RWPE2 (cell line): ENCODE measurements around the gene FAM53B.

ENCODE experiments used
- ATAC-seq: fragments of 200-7000 bp; cut with Tn5 transposase; 3 replicates; pipeline ENCODE4 v1.9.1; 2021; ENCODE audit warnings: low read depth
- DNase-seq: peaks from one replicate; pipeline ENCODE4 v3.0.0-alpha.2; 2020; ENCODE audit warnings: low spot score
- H3K27ac ChIP-seq: fragments of 450-650 bp; 2 replicates; pipeline ENCODE4 v1.5.1; 2017; ENCODE audit warnings: mild to moderate bottlenecking; ENCODE audit not compliant: poor library complexity, severe bottlenecking
- H3K27me3 ChIP-seq: fragments of 250-450 bp; sonication (Bioruptor Pico); 2 replicates; pipeline ENCODE4 v1.5.1; 2021; ENCODE audit warnings: mild to moderate bottlenecking, moderate library complexity; ENCODE audit not compliant: insufficient read depth, poor library complexity, severe bottlenecking
- H3K36me3 ChIP-seq: fragments of 250-450 bp; sonication (Bioruptor Pico); 2 replicates; pipeline ENCODE4 v1.5.1; 2020; ENCODE audit warnings: low read depth, mild to moderate bottlenecking, moderate library complexity
- H3K4me1 ChIP-seq: fragments of 250-450 bp; sonication (Bioruptor Pico); 2 replicates; pipeline ENCODE4 v1.5.1; 2021; ENCODE audit warnings: mild to moderate bottlenecking, moderate library complexity; ENCODE audit not compliant: insufficient read depth, poor library complexity, severe bottlenecking
- H3K4me3 ChIP-seq: fragments of 250-450 bp; sonication (Bioruptor Pico); 2 replicates; pipeline ENCODE4 v1.5.1; 2021; ENCODE audit warnings: mild to moderate bottlenecking, moderate library complexity; ENCODE audit not compliant: severe bottlenecking
- H3K9me3 ChIP-seq: fragments of 250-450 bp; sonication (Bioruptor Pico); 2 replicates; pipeline ENCODE4 v1.5.1; 2021; ENCODE audit warnings: mild to moderate bottlenecking, moderate library complexity; ENCODE audit not compliant: severe bottlenecking
- TF ChIP-seq, protein P1 (sequence below): fragments of 450-650 bp; IDR thresholded peaks from one replicate; pipeline ENCODE4 v1.5.1; 2017; ENCODE audit warnings: mild to moderate bottlenecking, moderate library complexity; ENCODE audit not compliant: poor library complexity, severe bottlenecking

The FAM53B gene

DNA sequence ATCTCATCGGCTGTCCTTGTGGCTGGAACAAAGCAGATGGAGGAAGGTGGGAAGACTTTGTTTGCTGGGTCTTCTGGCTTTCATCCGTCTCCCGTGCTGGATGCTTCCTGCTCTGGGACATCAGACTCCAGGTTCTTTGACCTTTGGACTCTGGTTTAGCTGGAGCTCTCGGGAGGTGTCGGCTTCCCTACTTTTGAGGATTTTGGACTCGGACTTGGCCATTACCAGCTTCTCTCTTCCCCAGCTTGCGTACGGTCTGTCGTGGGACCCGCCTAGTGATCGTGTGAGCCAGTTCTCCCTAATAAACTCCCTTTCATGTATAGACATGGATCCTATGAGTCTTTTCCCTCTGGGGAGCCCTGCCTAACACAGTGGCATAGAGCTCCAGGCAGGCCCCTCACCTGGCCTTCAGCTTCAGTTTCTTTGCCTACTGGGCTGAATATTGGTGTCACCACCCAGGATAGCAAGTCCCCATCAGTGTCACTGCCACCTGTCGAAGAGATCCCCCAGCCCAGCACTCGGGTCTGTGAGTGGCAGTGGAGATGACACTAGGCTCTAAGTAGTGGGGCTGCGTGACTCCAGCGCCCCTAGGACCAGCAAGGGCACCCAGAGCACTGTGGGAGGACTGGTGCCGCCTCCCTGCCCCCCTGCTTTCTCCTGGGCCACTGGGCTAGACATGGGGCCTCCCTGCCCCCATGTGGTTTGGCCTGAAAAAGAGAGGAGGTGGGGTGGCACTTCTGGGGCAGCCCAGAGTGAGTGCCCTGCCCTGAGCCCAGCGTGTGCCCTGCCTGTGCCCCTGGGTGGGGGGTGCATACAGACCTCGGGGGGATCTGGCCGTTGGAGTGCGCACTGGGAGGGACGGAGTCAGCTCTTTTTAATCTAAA is 147.0 kb downstream of the FAM53B start:
- no peak overlapping the region for H3K4me3 ChIP-seq
- no peaks in the 10 kb centered on the region for H3K27me3 ChIP-seq
- TF ChIP-seq, protein P1, sequence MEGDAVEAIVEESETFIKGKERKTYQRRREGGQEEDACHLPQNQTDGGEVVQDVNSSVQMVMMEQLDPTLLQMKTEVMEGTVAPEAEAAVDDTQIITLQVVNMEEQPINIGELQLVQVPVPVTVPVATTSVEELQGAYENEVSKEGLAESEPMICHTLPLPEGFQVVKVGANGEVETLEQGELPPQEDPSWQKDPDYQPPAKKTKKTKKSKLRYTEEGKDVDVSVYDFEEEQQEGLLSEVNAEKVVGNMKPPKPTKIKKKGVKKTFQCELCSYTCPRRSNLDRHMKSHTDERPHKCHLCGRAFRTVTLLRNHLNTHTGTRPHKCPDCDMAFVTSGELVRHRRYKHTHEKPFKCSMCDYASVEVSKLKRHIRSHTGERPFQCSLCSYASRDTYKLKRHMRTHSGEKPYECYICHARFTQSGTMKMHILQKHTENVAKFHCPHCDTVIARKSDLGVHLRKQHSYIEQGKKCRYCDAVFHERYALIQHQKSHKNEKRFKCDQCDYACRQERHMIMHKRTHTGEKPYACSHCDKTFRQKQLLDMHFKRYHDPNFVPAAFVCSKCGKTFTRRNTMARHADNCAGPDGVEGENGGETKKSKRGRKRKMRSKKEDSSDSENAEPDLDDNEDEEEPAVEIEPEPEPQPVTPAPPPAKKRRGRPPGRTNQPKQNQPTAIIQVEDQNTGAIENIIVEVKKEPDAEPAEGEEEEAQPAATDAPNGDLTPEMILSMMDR = no peak
- DNase-seq = no peak
- no peak overlapping the region for H3K27ac ChIP-seq
- H3K9me3 ChIP-seq = no peaks in the 10 kb centered on the region
- H3K4me1 ChIP-seq = no peaks in the 10 kb centered on the region
- ATAC-seq = no peak
- H3K36me3 ChIP-seq = no peaks in the 10 kb centered on the region

DNA sequence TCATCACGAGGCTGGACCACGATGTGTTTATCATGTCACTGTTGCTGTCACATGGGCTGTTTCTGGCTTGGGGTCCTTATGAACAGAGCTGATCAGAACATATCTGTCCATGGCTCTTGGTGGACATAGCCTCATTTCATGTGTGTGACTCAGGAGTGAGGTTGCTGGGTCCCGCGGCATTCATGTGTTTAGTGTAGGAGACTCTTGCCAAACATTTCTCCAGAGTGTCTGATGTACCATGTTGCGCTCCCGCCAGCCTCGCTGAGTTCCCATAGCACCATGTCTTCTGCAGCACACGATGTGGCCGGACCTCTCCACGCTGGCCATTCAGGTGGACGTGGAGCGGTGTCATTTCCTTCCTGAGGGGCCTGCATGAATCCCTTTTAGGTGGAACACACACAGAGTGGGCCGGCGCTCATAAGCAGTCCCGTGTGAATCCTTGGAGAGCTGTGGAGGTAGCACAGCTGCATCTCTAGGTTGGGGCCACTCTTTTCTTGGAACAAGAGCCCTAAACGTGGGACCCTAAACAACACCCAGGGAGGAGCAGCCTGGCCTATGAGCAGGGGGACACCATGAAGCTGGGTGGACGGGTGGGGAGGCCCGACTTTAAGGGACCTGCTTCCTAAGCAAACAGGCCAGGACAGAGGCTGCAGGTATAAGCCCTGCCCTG is 147.9 kb downstream of the FAM53B start:
- TF ChIP-seq, protein P1 = no peak
- ATAC-seq (no peak), DNase-seq (no peak)
- no peaks in the 10 kb centered on the region for H3K36me3 ChIP-seq
- no peak overlapping the region for H3K27ac ChIP-seq
- H3K9me3 ChIP-seq = no peaks in the 10 kb centered on the region
- H3K4me1 ChIP-seq = no peaks in the 10 kb centered on the region
- no peak overlapping the region for H3K4me3 ChIP-seq
- H3K27me3 ChIP-seq = no peaks in the 10 kb centered on the region

DNA sequence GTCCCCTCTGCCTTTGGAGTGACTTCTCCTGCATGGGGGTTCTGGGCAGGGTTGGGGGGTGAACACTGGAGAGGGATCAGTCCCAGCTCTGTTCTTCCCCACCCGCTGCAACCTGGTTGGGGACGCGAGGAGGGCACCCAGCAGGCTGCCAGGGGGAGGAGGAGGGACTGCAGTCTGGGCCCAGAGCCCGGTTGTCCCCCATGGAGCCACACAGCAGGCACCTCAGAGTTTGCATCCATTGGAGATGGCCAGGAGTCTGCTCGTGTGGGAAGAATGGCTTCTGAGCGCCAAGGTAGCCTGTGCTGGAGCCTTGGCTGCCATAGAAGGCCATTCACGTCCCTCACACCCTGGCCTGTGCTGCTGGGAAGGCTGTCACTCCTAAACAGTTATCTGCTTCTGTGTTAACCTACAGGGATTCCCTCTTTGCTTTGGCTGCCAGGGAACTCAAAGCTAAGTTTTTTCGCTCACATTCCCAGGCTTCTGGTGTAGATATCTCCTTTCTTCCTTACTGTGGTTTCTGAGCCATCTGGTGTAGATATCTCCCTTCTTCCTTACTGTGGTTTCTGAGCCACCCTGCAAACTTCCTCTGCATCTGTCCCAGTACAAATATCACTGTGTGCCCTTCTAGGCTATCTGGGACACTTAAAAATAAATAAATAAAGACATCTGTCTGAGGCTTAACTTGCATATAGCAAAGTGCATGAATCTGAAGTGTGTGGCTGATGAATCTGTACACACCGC is 148.9 kb downstream of the FAM53B start:
- Histone ChIP-seq H3K27me3 (no peaks in the 10 kb centered on the region), H3K27ac (no peak overlapping the region), H3K4me3 (no peak overlapping the region), H3K9me3 (no peaks in the 10 kb centered on the region), H3K36me3 (no peaks in the 10 kb centered on the region), H3K4me1 (no peaks in the 10 kb centered on the region)
- DNase-seq (no peak), ATAC-seq (no peak)
- TF ChIP-seq, protein P1 = no peak

DNA sequence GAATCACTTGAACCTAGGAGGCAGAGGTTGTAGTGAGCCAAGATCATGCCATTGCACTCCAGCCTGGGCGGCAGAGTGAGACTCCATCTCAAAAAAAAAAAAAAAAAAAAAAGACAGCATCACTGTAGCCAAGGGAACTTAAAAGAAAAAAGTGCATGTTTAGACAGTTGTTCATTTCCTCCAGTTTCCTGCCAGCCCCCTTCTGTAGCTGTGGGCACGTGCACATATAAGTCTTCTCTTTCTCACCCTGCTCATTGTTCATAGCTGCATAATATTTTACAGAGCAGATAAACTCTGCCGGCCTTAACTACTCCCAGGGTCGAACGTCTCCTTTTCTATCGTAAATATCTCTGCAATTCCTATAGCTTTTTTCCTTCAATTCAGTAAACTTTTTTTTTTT is 149.9 kb downstream of the FAM53B start:
- Histone ChIP-seq H3K27ac (no peak overlapping the region), H3K4me1 (no peaks in the 10 kb centered on the region), H3K36me3 (no peaks in the 10 kb centered on the region), H3K9me3 (no peaks in the 10 kb centered on the region), H3K27me3 (no peaks in the 10 kb centered on the region), H3K4me3 (no peak overlapping the region)
- TF ChIP-seq, protein P1 = no peak
- DNase-seq (no peak), ATAC-seq (no peak)
